H9 (cell line): ENCODE data around the gene IL1A. TPM values are rescaled to one million over a fixed set of nuclear protein-coding genes. Genes with fewer than 3 reads are reported as not detected.

Experiments
- DNase-seq: peaks from one replicate; pipeline ENCODE4 v3.0.0-alpha.2; 2017
- H2AFZ ChIP-seq: one replicate; pipeline ENCODE4 v1.6.1; 2013; ENCODE audit warnings: mild to moderate bottlenecking, low read length, control low read depth, moderate library complexity
- H2AK5ac ChIP-seq: 2 replicates; pipeline ENCODE4 v1.6.1; 2013; ENCODE audit warnings: low read length, control low read depth, mixed read lengths; ENCODE audit not compliant: insufficient read length
- H2BK120ac ChIP-seq: one replicate; pipeline ENCODE4 v1.6.1; 2013; ENCODE audit warnings: low read depth, mild to moderate bottlenecking, low read length, control low read depth, inconsistent platforms; ENCODE audit not compliant: poor library complexity, severe bottlenecking
- H2BK12ac ChIP-seq: 2 replicates; pipeline ENCODE4 v1.6.1; 2013; ENCODE audit warnings: low read length, control low read depth, mixed read lengths, low read depth; ENCODE audit not compliant: insufficient read length
- H2BK15ac ChIP-seq: 2 replicates; pipeline ENCODE4 v1.6.1; 2013; ENCODE audit warnings: low read depth, low read length, control low read depth
- H2BK20ac ChIP-seq: one replicate; pipeline ENCODE4 v1.6.1; 2013; ENCODE audit warnings: low read depth, mild to moderate bottlenecking, low read length, control low read depth, inconsistent platforms; ENCODE audit not compliant: poor library complexity, severe bottlenecking
- H2BK5ac ChIP-seq: 2 replicates; pipeline ENCODE4 v1.6.1; 2013; ENCODE audit warnings: low read length, control low read depth, mixed read lengths; ENCODE audit not compliant: insufficient read length
- H3K14ac ChIP-seq: 2 replicates; pipeline ENCODE4 v1.6.1; 2013; ENCODE audit warnings: low read length, control low read depth; ENCODE audit not compliant: insufficient read depth
- H3K18ac ChIP-seq: 2 replicates; pipeline ENCODE4 v1.6.1; 2013; ENCODE audit warnings: low read depth, mild to moderate bottlenecking, mixed read lengths, low read length, control low read depth; ENCODE audit not compliant: insufficient read length
- H3K23ac ChIP-seq: 2 replicates; pipeline ENCODE4 v1.6.1; 2013; ENCODE audit warnings: low read length, control low read depth, mixed read lengths, low read depth; ENCODE audit not compliant: insufficient read length
- H3K23me2 ChIP-seq: 2 replicates; pipeline ENCODE4 v1.6.1; 2013; ENCODE audit warnings: low read depth, mild to moderate bottlenecking, mixed read lengths, low read length, control low read depth; ENCODE audit not compliant: insufficient read length, poor library complexity, severe bottlenecking
- H3K27ac ChIP-seq: 2 replicates; pipeline ENCODE4 v1.5.1; 2013; ENCODE audit warnings: low read length, control low read depth, mixed read lengths, low read depth; ENCODE audit not compliant: insufficient read length
- H3K27me3 ChIP-seq: 2 replicates; pipeline ENCODE4 v1.6.1; 2013; ENCODE audit warnings: low read length, control low read depth, inconsistent platforms; ENCODE audit not compliant: insufficient read depth
- H3K4ac ChIP-seq: 2 replicates; pipeline ENCODE4 v1.6.1; 2013; ENCODE audit warnings: low read depth, mild to moderate bottlenecking, control low read depth, inconsistent platforms, low read length, moderate library complexity
- H3K4me1 ChIP-seq: 2 replicates; pipeline ENCODE4 v1.6.1; 2013; ENCODE audit warnings: low read length, control low read depth, inconsistent platforms; ENCODE audit not compliant: insufficient read depth
- H3K4me2 ChIP-seq: 2 replicates; pipeline ENCODE4 v1.6.1; 2013; ENCODE audit warnings: low read length, control low read depth, mixed read lengths; ENCODE audit not compliant: insufficient read length, insufficient read depth
- H3K56ac ChIP-seq: 2 replicates; pipeline ENCODE4 v1.6.1; 2013; ENCODE audit warnings: low read depth, mild to moderate bottlenecking, mixed read lengths, low read length, control low read depth; ENCODE audit not compliant: insufficient read length
- H3K79me1 ChIP-seq: 2 replicates; pipeline ENCODE4 v1.6.1; 2013; ENCODE audit warnings: low read depth, mild to moderate bottlenecking, moderate library complexity, low read length, control low read depth, inconsistent platforms; ENCODE audit not compliant: insufficient read depth, poor library complexity, severe bottlenecking
- H3K79me2 ChIP-seq: 2 replicates; pipeline ENCODE4 v1.6.1; 2013; ENCODE audit warnings: low read length, control low read depth, inconsistent platforms; ENCODE audit not compliant: insufficient read depth
- H3K9ac ChIP-seq: 2 replicates; pipeline ENCODE4 v1.6.1; 2013; ENCODE audit warnings: low read length, control low read depth, mixed read lengths; ENCODE audit not compliant: insufficient read length; ENCODE audit errors: extremely low read depth
- H3K9me3 ChIP-seq: one replicate; pipeline ENCODE4 v1.6.1; 2013; ENCODE audit warnings: low read depth, low read length, inconsistent platforms; ENCODE audit not compliant: control insufficient read depth
- H3T11ph ChIP-seq: one replicate; pipeline ENCODE4 v1.6.1; 2013; ENCODE audit warnings: mild to moderate bottlenecking, low read length, control low read depth, inconsistent platforms
- H4K20me1 ChIP-seq: one replicate; pipeline ENCODE4 v1.6.1; 2013; ENCODE audit not compliant: control insufficient read depth, insufficient read length, insufficient read depth
- H4K5ac ChIP-seq: 2 replicates; pipeline ENCODE4 v1.6.1; 2013; ENCODE audit warnings: low read depth, mild to moderate bottlenecking, mixed read lengths, low read length, control low read depth; ENCODE audit not compliant: insufficient read length
- H4K8ac ChIP-seq: replicated peaks from 2 replicates; pipeline ENCODE4 v1.6.1; 2013; ENCODE audit warnings: low read length, control low read depth, mixed read lengths, low read depth; ENCODE audit not compliant: insufficient read length
- H4K91ac ChIP-seq: 2 replicates; pipeline ENCODE4 v1.6.1; 2013; ENCODE audit warnings: low read depth, mild to moderate bottlenecking, moderate library complexity, mixed read lengths, low read length, control low read depth; ENCODE audit not compliant: insufficient read length
- H3K27ac Mint-ChIP-seq, 3 experiments: 2 replicates in 2 of 3; 3 replicates in 1 of 3; pipeline ENCODE4 v1.8.0; 2020 to 2021; ENCODE audit warnings: mixed read lengths in 3 of 3, mild to moderate bottlenecking in 1 of 3, moderate library complexity in 1 of 3
- H3K27me3 Mint-ChIP-seq: 2 replicates; pipeline ENCODE4 v1.8.0; 2021; ENCODE audit warnings: low read depth, mild to moderate bottlenecking, moderate library complexity, mixed read lengths
- H3K36me3 Mint-ChIP-seq, 3 experiments: 2 replicates in 2 of 3; 3 replicates in 1 of 3; pipeline ENCODE4 v1.8.0; 2020 to 2021; ENCODE audit warnings: low read depth in 3 of 3, mixed read lengths in 3 of 3; ENCODE audit not compliant: insufficient read depth in 1 of 3
- H3K4me1 Mint-ChIP-seq, 2 experiments: 2 replicates each; pipeline ENCODE4 v1.8.0; 2020; ENCODE audit warnings: mixed read lengths in 2 of 2
- H3K4me3 Mint-ChIP-seq, 2 experiments: 2 replicates in 1 of 2; 3 replicates in 1 of 2; pipeline ENCODE4 v1.8.0; 2020 to 2021; ENCODE audit warnings: mild to moderate bottlenecking in 2 of 2, mixed read lengths in 2 of 2, moderate library complexity in 1 of 2
- H3K9me3 Mint-ChIP-seq, 2 experiments: 2 replicates in 1 of 2; 3 replicates in 1 of 2; pipeline ENCODE4 v1.8.0; 2020; ENCODE audit warnings: mild to moderate bottlenecking in 2 of 2, mixed read lengths in 2 of 2, moderate library complexity in 1 of 2
- WGBS: extraction: QIAGEN DNeasy Blood & Tissue Kit; methylation state at CpG from one replicate; pipeline ENCODE4 v1.1.7; 2013; ENCODE audit warnings: missing lambda C conversion rate, low lambda C conversion rate, mixed read lengths; ENCODE audit not compliant: insufficient read length; ENCODE audit errors: extremely low coverage; 5-methylcytosine and 5-hydroxymethylcytosine counted together
- long read RNA-seq: library from polyadenylated mRNA; unstranded; transcript quantifications from one replicate; pipeline ENCODE4 v2.0.0, GENCODE V29; 2020
- total RNA-seq: library from RNA; stranded (reverse); gene quantifications from 2 replicates; pipeline ENCODE4 v1.2.1, GENCODE V29; 2021
- TF ChIP-seq, protein P1 (sequence below): fragments of 200-600 bp; sonication (generic); conservative IDR thresholded peaks from 3 replicates; pipeline ENCODE4 v1.8.0; 2021; ENCODE audit warnings: antibody characterized with exemption, mild to moderate bottlenecking

Gene IL1A, protein sequence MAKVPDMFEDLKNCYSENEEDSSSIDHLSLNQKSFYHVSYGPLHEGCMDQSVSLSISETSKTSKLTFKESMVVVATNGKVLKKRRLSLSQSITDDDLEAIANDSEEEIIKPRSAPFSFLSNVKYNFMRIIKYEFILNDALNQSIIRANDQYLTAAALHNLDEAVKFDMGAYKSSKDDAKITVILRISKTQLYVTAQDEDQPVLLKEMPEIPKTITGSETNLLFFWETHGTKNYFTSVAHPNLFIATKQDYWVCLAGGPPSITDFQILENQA
- total RNA-seq = 0.35 and 0.39 TPM in 2 replicates
- long read RNA-seq, transcript IL1A-201 (7 exons, 2,124 nt) = major isoform, 7 of 7 reads
- long read RNA-seq, partial matches to known transcripts = 0 of 7 reads
- long read RNA-seq, other reads (novel, unspliced or antisense) = 0 of 7 reads

DNA sequence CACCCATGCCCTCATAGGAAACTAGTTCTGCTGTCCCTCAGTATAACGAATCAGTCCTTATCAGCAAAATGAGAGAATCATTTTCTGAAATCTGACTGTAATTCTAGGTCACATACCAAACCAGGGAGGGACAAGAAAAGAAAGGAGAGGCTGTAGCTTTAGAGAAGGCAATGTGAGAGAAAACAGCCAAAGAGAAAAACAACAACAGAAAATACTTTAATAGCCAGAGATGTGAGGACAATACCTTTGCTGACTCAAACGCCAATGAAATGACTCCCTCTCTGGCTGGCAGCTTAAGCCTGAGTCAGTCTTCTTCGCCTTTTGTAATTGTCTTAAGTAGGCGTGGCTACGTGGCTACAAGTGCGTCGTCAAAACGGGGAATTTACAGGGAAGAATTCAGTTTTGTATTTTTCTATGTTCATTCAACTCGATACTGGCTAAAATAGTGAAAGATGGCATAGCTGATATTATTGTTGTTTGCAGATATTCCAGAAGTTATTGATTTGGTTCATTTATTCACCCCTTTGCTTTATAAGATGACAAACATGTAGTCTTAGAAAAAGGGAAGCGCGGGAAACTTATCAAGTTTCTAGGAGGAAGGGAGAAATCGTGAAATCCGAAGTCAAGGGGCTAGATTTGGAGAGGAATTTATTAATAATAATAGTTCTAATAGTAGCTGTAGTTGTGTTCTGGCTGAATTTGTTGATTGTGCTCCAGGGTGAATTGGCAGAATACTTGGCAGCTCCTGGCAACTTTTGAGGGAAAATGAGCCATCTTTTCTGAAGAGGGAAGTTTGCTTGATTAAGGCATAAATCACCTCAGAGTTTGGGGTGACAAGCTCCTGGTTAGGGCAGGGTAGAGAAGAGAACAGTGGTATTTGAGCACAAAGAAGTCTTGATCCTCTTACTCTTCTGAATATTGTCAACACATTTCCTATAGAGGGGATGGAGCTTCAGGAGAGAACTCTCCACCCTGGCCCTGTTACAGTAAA, at the start of gene IL1A:
Gene IL1A, minus strand, starts transcription at position 295 of the 991 bp plus-strand sequence. CDS start 723 bp downstream, outside the sequence.
- DNase-seq = peak; percentile 52
- no peaks in the 10 kb centered on the region for H3K79me1 ChIP-seq
- H2BK12ac ChIP-seq = no peak within 1 kb of the TSS
- H3K4me2 ChIP-seq = peak within 1 kb of the TSS; percentile 17
- H3K23ac ChIP-seq = no peak within 1 kb of the TSS
- H4K20me1 ChIP-seq = no peaks in the 10 kb centered on the region
- no peak within 1 kb of the TSS for H3K27ac ChIP-seq
- no peak within 1 kb of the TSS for H3T11ph ChIP-seq
- peak within 1 kb of the TSS; percentile 32 for H2AFZ ChIP-seq
- no peak within 1 kb of the TSS for H3K14ac ChIP-seq
- no CpG with 5 or more reads among the region's 13 CpGs for WGBS
- Mint-ChIP-seq H3K9me3 (no peaks in the 10 kb centered on the region), H3K36me3 (no peaks in the 10 kb centered on the region; a peak in 2 of 7 replicates), H3K27me3 (no peaks in the 10 kb centered on the region), H3K4me3 (peak within 1 kb of the TSS; percentile 17 to 53; a peak in 3 of 5 replicates), H3K27ac (no peak within 1 kb of the TSS; a peak in 1 of 7 replicates), H3K4me1 (peaks cover 33 to 36% of the 10 kb centered on the region in 2 experiments)
- no peaks in the 10 kb centered on the region for H3K79me2 ChIP-seq
- H3K56ac ChIP-seq = no peak within 1 kb of the TSS
- H2BK5ac ChIP-seq = no peak within 1 kb of the TSS
- H2AK5ac ChIP-seq = no peak within 1 kb of the TSS
- H3K4me1 ChIP-seq = peaks cover 7% of the 10 kb centered on the region
- no peak within 1 kb of the TSS for H3K18ac ChIP-seq
- no peak within 1 kb of the TSS for H3K9ac ChIP-seq
- H2BK120ac ChIP-seq = no peak within 1 kb of the TSS
- H4K91ac ChIP-seq = no peak within 1 kb of the TSS
- H4K5ac ChIP-seq = no peak within 1 kb of the TSS
- no peaks in the 10 kb centered on the region for H3K27me3 ChIP-seq
- H4K8ac ChIP-seq = no peak within 1 kb of the TSS
- H3K4ac ChIP-seq = no peak within 1 kb of the TSS
- H2BK15ac ChIP-seq = no peak within 1 kb of the TSS
- no peak within 1 kb of the TSS for H2BK20ac ChIP-seq
- H3K23me2 ChIP-seq = no peaks in the 10 kb centered on the region
- no peaks in the 10 kb centered on the region for H3K9me3 ChIP-seq
- TF ChIP-seq, protein P1, sequence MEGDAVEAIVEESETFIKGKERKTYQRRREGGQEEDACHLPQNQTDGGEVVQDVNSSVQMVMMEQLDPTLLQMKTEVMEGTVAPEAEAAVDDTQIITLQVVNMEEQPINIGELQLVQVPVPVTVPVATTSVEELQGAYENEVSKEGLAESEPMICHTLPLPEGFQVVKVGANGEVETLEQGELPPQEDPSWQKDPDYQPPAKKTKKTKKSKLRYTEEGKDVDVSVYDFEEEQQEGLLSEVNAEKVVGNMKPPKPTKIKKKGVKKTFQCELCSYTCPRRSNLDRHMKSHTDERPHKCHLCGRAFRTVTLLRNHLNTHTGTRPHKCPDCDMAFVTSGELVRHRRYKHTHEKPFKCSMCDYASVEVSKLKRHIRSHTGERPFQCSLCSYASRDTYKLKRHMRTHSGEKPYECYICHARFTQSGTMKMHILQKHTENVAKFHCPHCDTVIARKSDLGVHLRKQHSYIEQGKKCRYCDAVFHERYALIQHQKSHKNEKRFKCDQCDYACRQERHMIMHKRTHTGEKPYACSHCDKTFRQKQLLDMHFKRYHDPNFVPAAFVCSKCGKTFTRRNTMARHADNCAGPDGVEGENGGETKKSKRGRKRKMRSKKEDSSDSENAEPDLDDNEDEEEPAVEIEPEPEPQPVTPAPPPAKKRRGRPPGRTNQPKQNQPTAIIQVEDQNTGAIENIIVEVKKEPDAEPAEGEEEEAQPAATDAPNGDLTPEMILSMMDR = no peak
